Measurements from ENCODE around the gene SNX33. TPM values are rescaled to one million over a fixed set of nuclear protein-coding genes. Genes with fewer than 3 reads are reported as not detected.

SNX33 gene
- total and polyA plus RNA-seq, 2 of the 13 experiments (the other 11 are each of a cell fraction or from before 2014, with no cell fraction given) = 11.0 to 11.6 TPM

DNA sequence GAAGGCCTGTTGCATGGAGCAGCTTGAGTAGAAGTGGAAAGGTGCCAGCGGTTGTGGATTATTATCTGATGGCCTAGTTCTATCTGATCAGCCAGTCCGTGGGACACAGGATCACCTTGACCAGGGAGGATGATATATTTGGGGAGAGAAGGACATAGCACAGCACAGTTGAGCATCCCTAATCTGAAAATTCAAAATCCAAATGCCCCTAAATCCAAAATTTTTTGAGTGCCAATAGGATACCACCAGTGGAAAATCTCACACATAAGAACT is 58.9 kb downstream of the SNX33 start:
- Histone ChIP-seq H2AFZ (ENCODE audit: low read length) (no peak overlapping the region), H3K4me3 (replicated peaks in 1 of 3; ENCODE audit: insufficient read depth in 1 of 3, low read depth in 2 of 3, low read length in 3 of 3) (no peak overlapping the region), H3K9me3 (ENCODE audit: low read length) (no peaks in the 10 kb centered on the region), H3K36me3 (replicated peaks in 1 of 2; ENCODE audit: control insufficient read depth in 1 of 2, insufficient read depth in 2 of 2, low read length in 2 of 2) (no peaks in the 10 kb centered on the region), H3K4me1 (ENCODE audit: insufficient read depth, low read length) (no peaks in the 10 kb centered on the region), H3K27ac (ENCODE audit: extremely low read length, insufficient read depth, low read length) (no peak overlapping the region), H4K20me1 (ENCODE audit: insufficient read depth, low read length) (no peaks in the 10 kb centered on the region), H3K4me2 (ENCODE audit: low read depth, low read length) (no peak overlapping the region), H3K27me3 (ENCODE audit: control insufficient read depth in 1 of 2, insufficient read depth in 2 of 2, low read length in 2 of 2) (peaks cover 1 to 23% of the 10 kb centered on the region in 2 experiments), H3K9ac (ENCODE audit: insufficient read depth, low read depth, low read length) (no peak overlapping the region), H3K79me2 (ENCODE audit: insufficient read depth, low read length) (no peaks in the 10 kb centered on the region)
- TF ChIP-seq, protein P1, sequence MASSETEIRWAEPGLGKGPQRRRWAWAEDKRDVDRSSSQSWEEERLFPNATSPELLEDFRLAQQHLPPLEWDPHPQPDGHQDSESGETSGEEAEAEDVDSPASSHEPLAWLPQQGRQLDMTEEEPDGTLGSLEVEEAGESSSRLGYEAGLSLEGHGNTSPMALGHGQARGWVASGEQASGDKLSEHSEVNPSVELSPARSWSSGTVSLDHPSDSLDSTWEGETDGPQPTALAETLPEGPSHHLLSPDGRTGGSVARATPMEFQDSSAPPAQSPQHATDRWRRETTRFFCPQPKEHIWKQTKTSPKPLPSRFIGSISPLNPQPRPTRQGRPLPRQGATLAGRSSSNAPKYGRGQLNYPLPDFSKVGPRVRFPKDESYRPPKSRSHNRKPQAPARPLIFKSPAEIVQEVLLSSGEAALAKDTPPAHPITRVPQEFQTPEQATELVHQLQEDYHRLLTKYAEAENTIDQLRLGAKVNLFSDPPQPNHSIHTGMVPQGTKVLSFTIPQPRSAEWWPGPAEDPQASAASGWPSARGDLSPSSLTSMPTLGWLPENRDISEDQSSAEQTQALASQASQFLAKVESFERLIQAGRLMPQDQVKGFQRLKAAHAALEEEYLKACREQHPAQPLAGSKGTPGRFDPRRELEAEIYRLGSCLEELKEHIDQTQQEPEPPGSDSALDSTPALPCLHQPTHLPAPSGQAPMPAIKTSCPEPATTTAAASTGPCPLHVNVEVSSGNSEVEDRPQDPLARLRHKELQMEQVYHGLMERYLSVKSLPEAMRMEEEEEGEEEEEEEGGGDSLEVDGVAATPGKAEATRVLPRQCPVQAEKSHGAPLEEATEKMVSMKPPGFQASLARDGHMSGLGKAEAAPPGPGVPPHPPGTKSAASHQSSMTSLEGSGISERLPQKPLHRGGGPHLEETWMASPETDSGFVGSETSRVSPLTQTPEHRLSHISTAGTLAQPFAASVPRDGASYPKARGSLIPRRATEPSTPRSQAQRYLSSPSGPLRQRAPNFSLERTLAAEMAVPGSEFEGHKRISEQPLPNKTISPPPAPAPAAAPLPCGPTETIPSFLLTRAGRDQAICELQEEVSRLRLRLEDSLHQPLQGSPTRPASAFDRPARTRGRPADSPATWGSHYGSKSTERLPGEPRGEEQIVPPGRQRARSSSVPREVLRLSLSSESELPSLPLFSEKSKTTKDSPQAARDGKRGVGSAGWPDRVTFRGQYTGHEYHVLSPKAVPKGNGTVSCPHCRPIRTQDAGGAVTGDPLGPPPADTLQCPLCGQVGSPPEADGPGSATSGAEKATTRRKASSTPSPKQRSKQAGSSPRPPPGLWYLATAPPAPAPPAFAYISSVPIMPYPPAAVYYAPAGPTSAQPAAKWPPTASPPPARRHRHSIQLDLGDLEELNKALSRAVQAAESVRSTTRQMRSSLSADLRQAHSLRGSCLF (CRISPR knock-in tag; IDR thresholded peaks at IDR 0.05; ENCODE audit: borderline replicate concordance) = no peak
- TF ChIP-seq, protein P2, sequence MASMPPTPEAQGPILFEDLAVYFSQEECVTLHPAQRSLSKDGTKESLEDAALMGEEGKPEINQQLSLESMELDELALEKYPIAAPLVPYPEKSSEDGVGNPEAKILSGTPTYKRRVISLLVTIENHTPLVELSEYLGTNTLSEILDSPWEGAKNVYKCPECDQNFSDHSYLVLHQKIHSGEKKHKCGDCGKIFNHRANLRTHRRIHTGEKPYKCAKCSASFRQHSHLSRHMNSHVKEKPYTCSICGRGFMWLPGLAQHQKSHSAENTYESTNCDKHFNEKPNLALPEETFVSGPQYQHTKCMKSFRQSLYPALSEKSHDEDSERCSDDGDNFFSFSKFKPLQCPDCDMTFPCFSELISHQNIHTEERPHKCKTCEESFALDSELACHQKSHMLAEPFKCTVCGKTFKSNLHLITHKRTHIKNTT (CRISPR knock-in tag; IDR thresholded peaks at IDR 0.05) = no peak
- no peak for TF ChIP-seq PHF5A (CRISPR knock-in tag; IDR thresholded peaks at IDR 0.05; ENCODE audit: low read depth, unreplicated experiment)
- no peak for TF ChIP-seq ZNF224 (CRISPR knock-in tag; IDR thresholded peaks at IDR 0.05)
- TF ChIP-seq NFYC (CRISPR knock-in tag; IDR thresholded peaks at IDR 0.05) = no peak
- TF ChIP-seq ZNF510 (CRISPR knock-in tag; IDR thresholded peaks at IDR 0.05; ENCODE audit: low read depth) = no peak
- no peak for TF ChIP-seq SYNCRIP (IDR thresholded peaks at IDR 0.05; ENCODE audit: insufficient read depth, low read depth, low read length)
- TF ChIP-seq, protein P3, sequence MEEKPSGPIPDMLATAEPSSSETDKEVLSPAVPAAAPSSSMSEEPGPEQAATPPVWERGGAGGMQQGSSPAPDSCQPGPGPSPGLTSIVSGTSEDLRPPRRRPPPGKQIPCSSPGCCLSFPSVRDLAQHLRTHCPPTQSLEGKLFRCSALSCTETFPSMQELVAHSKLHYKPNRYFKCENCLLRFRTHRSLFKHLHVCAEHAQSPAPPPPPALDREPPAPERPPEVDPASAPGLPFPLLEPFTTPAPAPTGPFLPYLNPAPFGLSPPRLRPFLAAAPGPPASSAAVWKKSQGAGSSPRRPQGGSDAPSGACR (CRISPR knock-in tag; IDR thresholded peaks at IDR 0.05) = no peak
- no peak for TF ChIP-seq GABPA (IDR thresholded peaks at IDR 0.05; ENCODE audit: low read depth, low read length)
- TF ChIP-seq GABPA (CRISPR knock-in tag; IDR thresholded peaks at IDR 0.05; ENCODE audit: low read depth) = no peak
- no peak for TF ChIP-seq TGIF2 (CRISPR knock-in tag; IDR thresholded peaks at IDR 0.05)
- no peak for TF ChIP-seq ARNTL (CRISPR knock-in tag; IDR thresholded peaks at IDR 0.05)
- TF ChIP-seq ZNF124 (CRISPR knock-in tag; IDR thresholded peaks at IDR 0.05) = no peak
- TF ChIP-seq ZNF468 (CRISPR knock-in tag; IDR thresholded peaks at IDR 0.05) = no peak
- TF ChIP-seq ZNF644 (CRISPR knock-in tag; IDR thresholded peaks at IDR 0.05; ENCODE audit: low read depth) = no peak
- no peak for TF ChIP-seq PCBP1 (IDR thresholded peaks at IDR 0.05; ENCODE audit: borderline replicate concordance, low read depth, low read length)
- no peak for TF ChIP-seq ZNF350 (CRISPR knock-in tag; IDR thresholded peaks at IDR 0.05; ENCODE audit: borderline replicate concordance, low read depth)
- no peak for TF ChIP-seq CBFB (CRISPR knock-in tag; IDR thresholded peaks at IDR 0.05)
- 29% methylated on average over 2 of the region's 2 CpGs for WGBS (ENCODE audit: low lambda C conversion rate)
- BruUV-seq (replicated peaks) = no TSS peak
- in situ Hi-C loops (cut with HindIII; ENCODE audit: extremely low pct_ligation_motif_present, low pct_unique_long_range_greater_than_20kb) (no loop called here), intact Hi-C loops (cut with micrococcal nuclease; ENCODE audit: unreplicated experiment) (no loop called here)
- POLR2A ChIA-PET = no interaction called here
- CTCF ChIA-PET (ENCODE audit: low intra/inter-chr PET ratio, low total read pairs) = interaction anchor here (0.6 kb wide), 1 partner anchor 151 kb away, joined by 3 read pairs; no protein-coding TSS in a partner anchor
- ATAC-seq (no peak), DNase-seq (ENCODE audit: low spot score) (no peak), FAIRE-seq (no peak)
